Thoracic aorta (tissue), 2 donors: ENCODE results near the gene GOLPH3L. TPM values are rescaled to one million over a fixed set of nuclear protein-coding genes. Genes with fewer than 3 reads are reported as not detected.
A peak's percentile ranks its signal among the peaks of the same experiment; 100 is the strongest.
"Not testable (repeated sequence)": the region's sequence is repeated elsewhere in the genome, so short reads cannot be mapped to it uniquely, and the experiment has no call there.

Experiments
- ATAC-seq: fragments of 150-250 bp; one replicate; pipeline ENCODE4 v1.8.0; 2017; ENCODE audit warnings: low read depth; ENCODE audit not compliant: insufficient number of reproducible peaks, low FRiP score
- DNase-seq: peaks from one replicate; pipeline ENCODE4 v3.0.0-alpha.2; 2020; ENCODE audit warnings: low spot score
- H3K27ac ChIP-seq, 2 donors: fragments of 200-600 bp; sonication (generic); 1 replicate in 1 of 2; 2 replicates in 1 of 2; pipeline ENCODE4 v1.5.1; 2016; ENCODE audit warnings: mild to moderate bottlenecking in 2 of 2, moderate library complexity in 2 of 2
- H3K27me3 ChIP-seq: fragments of 200-600 bp; sonication (generic); replicated peaks from 2 replicates; pipeline ENCODE4 v1.6.0; 2016; ENCODE audit warnings: mild to moderate bottlenecking; ENCODE audit not compliant: insufficient read depth
- H3K36me3 ChIP-seq: fragments of 200-600 bp; sonication (generic); one replicate; pipeline ENCODE4 v1.5.1; 2016
- H3K4me1 ChIP-seq, 2 donors: fragments of 200-600 bp; sonication (generic); 1 replicate in 1 of 2; 2 replicates in 1 of 2; pipeline versions ENCODE4 v1.5.1 to v1.6.0; 2016; ENCODE audit warnings: low read depth in 2 of 2, mild to moderate bottlenecking in 1 of 2; ENCODE audit not compliant: control insufficient read depth in 1 of 2
- H3K4me3 ChIP-seq: fragments of 200-600 bp; sonication (generic); 2 replicates; pipeline ENCODE4 v1.5.1; 2016; ENCODE audit warnings: mild to moderate bottlenecking
- H3K9me3 ChIP-seq: fragments of 200-600 bp; sonication (generic); 2 replicates; pipeline ENCODE4 v1.5.1; 2016
- total RNA-seq, 2 donors: library from RNA; depleted of rRNA; stranded (reverse); fragments of >200 nt; gene quantifications; one replicate each; pipeline versions ENCODE4 v1.1.0 to v1.2.3, GENCODE V29; 2016
- TF ChIP-seq, protein P1 (sequence below): fragments of 200-600 bp; sonication (generic); IDR thresholded peaks from one replicate; pipeline ENCODE4 v1.5.1; 2019; ENCODE audit warnings: antibody characterized with exemption

The GOLPH3L gene
- total RNA-seq, 2 donors from 2014 or later, result 13.7 to 15.6 TPM

DNA sequence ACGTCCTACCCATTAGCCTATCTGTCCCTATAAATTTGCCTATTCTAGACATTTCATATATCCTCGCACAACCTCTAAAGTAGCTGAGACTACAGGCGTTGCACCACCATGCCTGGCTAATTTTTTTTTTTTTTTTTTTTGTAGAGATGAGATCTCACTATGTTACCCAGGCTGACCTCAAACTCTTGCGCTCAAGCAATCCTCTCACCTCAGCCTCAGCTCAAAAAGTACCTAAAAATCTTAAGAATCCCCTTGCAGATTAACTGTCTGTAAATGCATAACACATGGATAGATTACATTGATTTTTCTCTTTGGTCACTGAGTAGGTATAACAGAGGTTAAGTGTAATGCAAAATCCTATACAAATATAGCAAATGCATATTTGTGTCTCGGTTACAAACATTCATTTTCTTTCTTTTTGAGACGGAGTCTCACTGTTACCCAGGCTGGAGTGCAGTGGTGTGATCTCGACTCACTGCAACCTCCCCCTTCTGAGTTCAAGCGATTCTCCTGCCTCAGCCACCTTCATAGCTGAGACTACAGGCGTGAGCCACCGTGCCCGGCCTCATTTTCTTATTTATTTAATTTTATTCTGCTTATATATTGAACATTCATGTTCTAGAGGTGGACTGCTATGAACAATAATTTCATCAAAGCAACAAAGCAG, 21.4 kb upstream of the GOLPH3L start:
- no peak overlapping the region for H3K27ac ChIP-seq
- ATAC-seq (no peak), DNase-seq (no peak)
- H3K4me3 ChIP-seq, result no peak overlapping the region
- no peaks in the 10 kb centered on the region for H3K36me3 ChIP-seq
- no peaks in the 10 kb centered on the region for H3K9me3 ChIP-seq
- no peaks in the 10 kb centered on the region for H3K27me3 ChIP-seq
- TF ChIP-seq, protein P1, sequence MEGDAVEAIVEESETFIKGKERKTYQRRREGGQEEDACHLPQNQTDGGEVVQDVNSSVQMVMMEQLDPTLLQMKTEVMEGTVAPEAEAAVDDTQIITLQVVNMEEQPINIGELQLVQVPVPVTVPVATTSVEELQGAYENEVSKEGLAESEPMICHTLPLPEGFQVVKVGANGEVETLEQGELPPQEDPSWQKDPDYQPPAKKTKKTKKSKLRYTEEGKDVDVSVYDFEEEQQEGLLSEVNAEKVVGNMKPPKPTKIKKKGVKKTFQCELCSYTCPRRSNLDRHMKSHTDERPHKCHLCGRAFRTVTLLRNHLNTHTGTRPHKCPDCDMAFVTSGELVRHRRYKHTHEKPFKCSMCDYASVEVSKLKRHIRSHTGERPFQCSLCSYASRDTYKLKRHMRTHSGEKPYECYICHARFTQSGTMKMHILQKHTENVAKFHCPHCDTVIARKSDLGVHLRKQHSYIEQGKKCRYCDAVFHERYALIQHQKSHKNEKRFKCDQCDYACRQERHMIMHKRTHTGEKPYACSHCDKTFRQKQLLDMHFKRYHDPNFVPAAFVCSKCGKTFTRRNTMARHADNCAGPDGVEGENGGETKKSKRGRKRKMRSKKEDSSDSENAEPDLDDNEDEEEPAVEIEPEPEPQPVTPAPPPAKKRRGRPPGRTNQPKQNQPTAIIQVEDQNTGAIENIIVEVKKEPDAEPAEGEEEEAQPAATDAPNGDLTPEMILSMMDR, result no peak
- no peaks in the 10 kb centered on the region for H3K4me1 ChIP-seq

DNA sequence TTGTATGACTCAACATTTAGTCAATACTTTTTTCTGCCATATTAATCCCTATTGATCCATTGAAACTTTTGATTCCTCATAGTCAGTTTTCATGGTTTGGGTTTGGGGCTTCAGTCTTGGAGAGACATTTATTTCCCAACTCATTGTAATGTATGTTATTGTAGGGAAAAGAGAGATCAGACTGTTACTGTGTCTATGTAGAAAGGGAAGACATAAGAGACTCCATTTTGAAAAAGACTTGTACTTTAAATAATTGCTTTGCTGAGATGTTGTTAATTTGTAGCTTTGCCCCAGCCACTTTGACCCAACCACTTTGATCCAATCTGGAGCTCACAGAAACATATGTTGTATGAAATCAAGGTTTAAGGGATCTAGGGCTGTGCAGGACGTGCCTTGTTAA, 12.1 kb upstream of the GOLPH3L start:
- not testable (repeated sequence) for H3K36me3 ChIP-seq, H3K4me3 ChIP-seq, DNase-seq, H3K9me3 ChIP-seq, H3K4me1 ChIP-seq, H3K27me3 ChIP-seq, ATAC-seq, H3K27ac ChIP-seq

DNA sequence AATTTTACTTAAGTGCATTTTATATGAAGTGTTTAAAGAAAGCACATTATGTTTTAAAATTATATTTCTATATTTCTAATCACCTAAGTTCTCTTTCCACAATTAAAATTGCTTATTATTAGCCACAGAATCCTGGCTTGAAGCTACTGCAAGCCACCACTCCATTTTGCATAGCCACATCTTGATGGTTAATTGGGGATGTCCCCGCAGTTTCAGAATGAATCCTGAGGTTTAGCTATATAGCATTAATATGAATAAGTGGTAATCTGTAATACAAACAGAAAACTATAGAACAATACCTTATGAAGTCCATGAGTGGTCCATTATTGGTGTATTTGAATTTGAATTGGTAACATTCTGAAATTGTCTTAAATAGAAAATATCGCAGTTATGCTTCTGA, 11.6 kb upstream of the GOLPH3L start:
- Histone ChIP-seq H3K27me3 (no peaks in the 10 kb centered on the region), H3K27ac (no peak overlapping the region), H3K9me3 (no peaks in the 10 kb centered on the region), H3K4me1 (no peaks in the 10 kb centered on the region), H3K36me3 (no peaks in the 10 kb centered on the region), H3K4me3 (no peak overlapping the region)
- TF ChIP-seq, protein P1, result no peak
- ATAC-seq (no peak), DNase-seq (no peak)

DNA sequence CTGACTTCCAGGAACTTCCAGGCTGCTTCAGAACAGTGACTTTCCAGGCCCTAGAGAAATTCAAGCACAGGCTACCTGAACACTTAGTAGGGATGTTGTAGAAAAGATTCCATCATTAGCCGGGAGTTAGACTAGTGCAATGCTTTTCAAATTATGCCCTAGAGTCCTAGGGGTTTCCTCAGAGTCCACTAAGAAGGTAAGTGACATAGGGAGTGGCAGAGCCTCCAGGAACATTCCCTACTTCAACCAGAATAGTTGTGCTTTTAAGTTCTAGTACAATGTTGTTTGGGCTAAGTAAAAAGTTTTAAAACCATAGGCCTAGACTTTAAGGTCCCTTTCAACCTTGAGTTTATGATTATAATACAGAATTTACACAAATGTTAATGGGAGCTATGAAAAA, 9.1 kb upstream of the GOLPH3L start:
- Histone ChIP-seq H3K36me3 (no peaks in the 10 kb centered on the region), H3K4me3 (no peak overlapping the region), H3K4me1 (no peaks in the 10 kb centered on the region), H3K27me3 (no peaks in the 10 kb centered on the region), H3K27ac (no peak overlapping the region), H3K9me3 (no peaks in the 10 kb centered on the region)
- TF ChIP-seq, protein P1, result no peak
- ATAC-seq (no peak), DNase-seq (no peak)

DNA sequence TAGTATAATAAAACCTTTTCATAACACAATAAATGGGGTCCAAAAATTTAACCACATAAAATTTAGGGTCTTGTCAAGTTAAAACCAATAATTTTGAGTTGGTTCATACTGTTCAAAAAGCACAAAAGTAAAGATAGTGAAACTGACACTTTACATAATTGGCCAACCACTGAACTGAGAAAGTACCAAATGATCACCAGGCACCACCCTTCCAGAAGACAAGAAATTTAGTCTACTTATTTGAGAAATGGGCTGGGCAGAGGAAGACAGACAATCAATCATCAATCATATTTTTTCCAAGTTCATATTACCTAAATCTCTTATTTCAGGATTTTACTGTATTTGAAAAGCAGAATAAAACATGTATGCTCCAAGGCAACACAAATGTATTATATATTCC, 6.5 kb upstream of the GOLPH3L start:
- Histone ChIP-seq H3K4me3 (no peak overlapping the region), H3K9me3 (no peaks in the 10 kb centered on the region), H3K27ac (no peak overlapping the region), H3K4me1 (no peaks in the 10 kb centered on the region), H3K36me3 (no peaks in the 10 kb centered on the region), H3K27me3 (no peaks in the 10 kb centered on the region)
- ATAC-seq (no peak), DNase-seq (no peak)
- TF ChIP-seq, protein P1, result no peak

DNA sequence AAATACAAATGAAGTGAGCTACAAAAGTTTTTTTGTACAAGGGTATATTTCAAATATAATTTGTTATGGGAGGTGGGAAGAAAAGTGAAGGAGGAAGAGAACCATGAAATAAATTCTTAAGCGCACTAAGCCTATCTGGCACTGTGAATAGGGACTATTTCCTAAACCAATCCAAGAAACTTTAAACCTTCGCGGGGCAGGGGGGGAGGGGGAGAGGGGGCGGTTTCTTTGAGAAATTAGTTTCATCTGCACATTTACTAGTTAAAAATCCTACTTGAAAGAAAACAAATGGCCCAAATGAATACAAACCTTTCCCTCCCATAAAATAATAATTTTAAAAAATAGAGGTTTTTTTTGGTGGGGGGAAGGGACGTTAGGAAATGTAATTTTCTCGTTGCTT, 364 bp downstream of the GOLPH3L start:
- DNase-seq, result no peak
- Histone ChIP-seq H3K27me3 (no peaks in the 10 kb centered on the region), H3K4me3 (peak overlapping the region; percentile 85), H3K27ac (peak overlapping the region in 1 of 2 donors; percentile 48), H3K36me3 (peaks cover 8% of the 10 kb centered on the region), H3K9me3 (no peaks in the 10 kb centered on the region), H3K4me1 (peaks cover 10 to 20% of the 10 kb centered on the region in 2 donors)
- peak; percentile 7 for ATAC-seq
- TF ChIP-seq, protein P1, result no peak
